ENCODE data around the gene HOXB4.

Gene HOXB4

GRCh38 chr17:48579760-48580554 lies 1.8 kb upstream of the HOXB4 start:
- H3K4me1 ChIP-seq, result no peaks in the 10 kb centered on the region
- no peak overlapping the region for H3K4me3 ChIP-seq (ENCODE audit: low read depth, low read length)
- H3K9me3 ChIP-seq (ENCODE audit: control insufficient read depth, low read length), result no peaks in the 10 kb centered on the region
- no peak overlapping the region for H3K9ac ChIP-seq
- peak overlapping the region; percentile 77 for H3K4me2 ChIP-seq (ENCODE audit: low read length)
- H3K27ac ChIP-seq, result no peak overlapping the region
- H3K27me3 ChIP-seq (ENCODE audit: control insufficient read depth, insufficient read depth, low read length), result no peaks in the 10 kb centered on the region
- TF ChIP-seq, protein P1, sequence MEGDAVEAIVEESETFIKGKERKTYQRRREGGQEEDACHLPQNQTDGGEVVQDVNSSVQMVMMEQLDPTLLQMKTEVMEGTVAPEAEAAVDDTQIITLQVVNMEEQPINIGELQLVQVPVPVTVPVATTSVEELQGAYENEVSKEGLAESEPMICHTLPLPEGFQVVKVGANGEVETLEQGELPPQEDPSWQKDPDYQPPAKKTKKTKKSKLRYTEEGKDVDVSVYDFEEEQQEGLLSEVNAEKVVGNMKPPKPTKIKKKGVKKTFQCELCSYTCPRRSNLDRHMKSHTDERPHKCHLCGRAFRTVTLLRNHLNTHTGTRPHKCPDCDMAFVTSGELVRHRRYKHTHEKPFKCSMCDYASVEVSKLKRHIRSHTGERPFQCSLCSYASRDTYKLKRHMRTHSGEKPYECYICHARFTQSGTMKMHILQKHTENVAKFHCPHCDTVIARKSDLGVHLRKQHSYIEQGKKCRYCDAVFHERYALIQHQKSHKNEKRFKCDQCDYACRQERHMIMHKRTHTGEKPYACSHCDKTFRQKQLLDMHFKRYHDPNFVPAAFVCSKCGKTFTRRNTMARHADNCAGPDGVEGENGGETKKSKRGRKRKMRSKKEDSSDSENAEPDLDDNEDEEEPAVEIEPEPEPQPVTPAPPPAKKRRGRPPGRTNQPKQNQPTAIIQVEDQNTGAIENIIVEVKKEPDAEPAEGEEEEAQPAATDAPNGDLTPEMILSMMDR (IDR thresholded peaks at IDR 0.05), result no peak
- H3K79me2 ChIP-seq, result no peaks in the 10 kb centered on the region
- H3K36me3 ChIP-seq (ENCODE audit: control insufficient read depth, insufficient read depth, low read length), result no peaks in the 10 kb centered on the region
- no peak overlapping the region for H2AFZ ChIP-seq

DNA sequence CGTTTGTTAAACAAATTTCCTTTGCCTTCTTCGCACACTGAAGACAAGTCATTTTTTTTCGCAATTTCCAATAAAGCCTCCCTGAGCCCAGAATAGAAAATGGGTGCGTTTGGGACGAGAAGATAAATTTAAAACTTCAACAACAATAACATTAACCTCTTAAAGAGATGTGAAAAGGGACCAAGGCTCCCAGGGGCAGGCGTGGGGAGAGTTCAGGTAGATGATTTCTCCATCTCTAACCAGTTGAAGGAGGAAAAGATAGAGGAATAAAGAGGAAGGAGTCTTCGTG lies 1.3 kb upstream of the HOXB4 start:
- H3K79me2 ChIP-seq, result no peaks in the 10 kb centered on the region
- no peak overlapping the region for H3K27ac ChIP-seq
- H3K4me2 ChIP-seq (ENCODE audit: low read length), result no peak overlapping the region
- H2AFZ ChIP-seq, result no peak overlapping the region
- H3K4me1 ChIP-seq, result no peaks in the 10 kb centered on the region
- no peaks in the 10 kb centered on the region for H3K9me3 ChIP-seq (ENCODE audit: control insufficient read depth, low read length)
- no peaks in the 10 kb centered on the region for H3K27me3 ChIP-seq (ENCODE audit: control insufficient read depth, insufficient read depth, low read length)
- H3K36me3 ChIP-seq (ENCODE audit: control insufficient read depth, insufficient read depth, low read length), result no peaks in the 10 kb centered on the region
- no peak overlapping the region for H3K4me3 ChIP-seq (ENCODE audit: low read depth, low read length)
- TF ChIP-seq, protein P1 (IDR thresholded peaks at IDR 0.05), result no peak
- H3K9ac ChIP-seq, result no peak overlapping the region

GRCh38 chr17:48578616-48579470 lies 693 bp upstream of the HOXB4 start:
- Histone ChIP-seq H3K27me3 (ENCODE audit: control insufficient read depth, insufficient read depth, low read length) (no peaks in the 10 kb centered on the region), H3K9me3 (ENCODE audit: control insufficient read depth, low read length) (no peaks in the 10 kb centered on the region), H3K27ac (peak overlapping the region; percentile 17)

DNA sequence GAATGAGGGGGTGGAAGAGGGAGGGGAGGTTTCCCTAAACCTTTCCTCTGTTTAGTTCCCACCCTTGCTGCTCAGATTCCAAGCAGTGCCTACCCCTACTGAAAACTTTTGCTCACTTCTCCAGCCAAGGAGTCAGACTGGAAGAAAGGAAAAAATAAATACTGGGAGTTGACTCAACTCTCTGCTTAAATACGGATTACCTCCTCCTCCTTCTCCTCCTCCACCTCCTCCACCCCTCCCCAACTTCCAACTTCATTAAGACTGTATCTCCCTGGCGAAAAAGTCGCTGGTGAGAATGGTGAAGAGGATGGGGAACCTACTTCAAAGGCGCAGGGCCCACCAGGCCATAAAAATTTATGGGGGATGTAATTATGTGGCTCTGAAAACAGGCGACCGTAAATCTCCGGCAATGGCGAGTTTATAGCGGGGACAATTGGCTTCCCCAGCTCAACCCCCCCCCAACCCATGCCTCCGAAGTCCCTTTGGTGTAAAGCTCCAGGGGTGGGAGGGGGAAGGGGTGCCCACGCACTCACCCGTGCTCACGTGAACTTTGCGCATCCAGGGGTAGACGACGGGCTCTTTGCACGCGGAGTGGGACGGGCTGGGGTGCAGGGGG lies 712 bp downstream of the HOXB4 start:
- H3K79me2 ChIP-seq, result no peaks in the 10 kb centered on the region
- no peaks in the 10 kb centered on the region for H3K27me3 ChIP-seq (ENCODE audit: control insufficient read depth, insufficient read depth, low read length)
- no peak overlapping the region for H2AFZ ChIP-seq
- H3K4me3 ChIP-seq (ENCODE audit: low read depth, low read length), result peak overlapping the region; percentile 59
- TF ChIP-seq, protein P1 (IDR thresholded peaks at IDR 0.05), result no peak
- H3K9me3 ChIP-seq (ENCODE audit: control insufficient read depth, low read length), result no peaks in the 10 kb centered on the region
- no peak overlapping the region for H3K27ac ChIP-seq
- H3K36me3 ChIP-seq (ENCODE audit: control insufficient read depth, insufficient read depth, low read length), result no peaks in the 10 kb centered on the region
- peak overlapping the region; percentile 82 for H3K4me2 ChIP-seq (ENCODE audit: low read length)
- no peaks in the 10 kb centered on the region for H3K4me1 ChIP-seq
- no peak overlapping the region for H3K9ac ChIP-seq

More at GRCh38 chr17:48578616-48579470, 693 bp upstream of the HOXB4 start:
- H3K79me2 ChIP-seq, result no peaks in the 10 kb centered on the region
- H2AFZ ChIP-seq, result no peak overlapping the region
- TF ChIP-seq, protein P1 (IDR thresholded peaks at IDR 0.05), result no peak
- H3K36me3 ChIP-seq (ENCODE audit: control insufficient read depth, insufficient read depth, low read length), result no peaks in the 10 kb centered on the region
- H3K9ac ChIP-seq, result no peak overlapping the region
- H3K4me2 ChIP-seq (ENCODE audit: low read length), result peak overlapping the region; percentile 57
- peak overlapping the region; percentile 28 for H3K4me3 ChIP-seq (ENCODE audit: low read depth, low read length)
- H3K4me1 ChIP-seq, result no peaks in the 10 kb centered on the region

Data from parathyroid adenoma (tissue), 2 donors.